ENCODE data around the gene LRTM2.

- TF ChIP-seq CTCF (conservative IDR thresholded peaks at IDR 0.05; ENCODE audit: low read length) (no peak), EZH2phosphoT487 (IDR thresholded peaks at IDR 0.05; ENCODE audit: borderline replicate concordance) (no peak)
Measured at GRCh38 chr12:1773937-1774655, 46.3 kb upstream of the LRTM2 start.
